G401.6 (cell line): Measurements from ENCODE around the gene CRYL1.

Experiments used
- FAIRE-seq: peaks from 2 replicates; lab custom pipeline; 2012; peaks lifted over from hg19 to GRCh38; lab: Jason Lieb, UNC

CRYL1 gene

GRCh38 chr13:20525601-20526544 lies at the start of gene CRYL1:
CRYL1 (minus strand) TSS chr13:20525857; CDS start chr13:20525794, 63 bp downstream.
- no peak for FAIRE-seq

- FAIRE-seq: no peak
Measured at GRCh38 chr13:20573636-20574035, 48.0 kb upstream of the CRYL1 start.

- no peak for FAIRE-seq
Measured at GRCh38 chr13:20573186-20573585, 47.5 kb upstream of the CRYL1 start.

GRCh38 chr13:20571676-20572075 lies 46.0 kb upstream of the CRYL1 start:
- no peak for FAIRE-seq

GRCh38 chr13:20570517-20570916 lies 44.9 kb upstream of the CRYL1 start:
- FAIRE-seq: no peak

GRCh38 chr13:20567881-20568528 lies 42.3 kb upstream of the CRYL1 start:
- no peak for FAIRE-seq

- no peak for FAIRE-seq
Measured at GRCh38 chr13:20566898-20567874, 41.5 kb upstream of the CRYL1 start, which contains the start of gene IFT88. IFT88 (plus strand) TSS chr13:20567157; CDS start chr13:20574386, 7,229 bp downstream.

GRCh38 chr13:20566468-20566897 lies 40.8 kb upstream of the CRYL1 start:
- no peak for FAIRE-seq

GRCh38 chr13:20565115-20565736 lies 39.6 kb upstream of the CRYL1 start:
- FAIRE-seq: no peak

GRCh38 chr13:20561741-20562140 lies 36.1 kb upstream of the CRYL1 start:
- no peak for FAIRE-seq

GRCh38 chr13:20559659-20560356 lies 34.2 kb upstream of the CRYL1 start:
- FAIRE-seq: no peak

- no peak for FAIRE-seq
Measured at GRCh38 chr13:20558982-20559381, 33.3 kb upstream of the CRYL1 start.

GRCh38 chr13:20553311-20553710 lies 27.7 kb upstream of the CRYL1 start:
- no peak for FAIRE-seq

GRCh38 chr13:20550799-20551198 lies 25.1 kb upstream of the CRYL1 start:
- FAIRE-seq: no peak

GRCh38 chr13:20547479-20547908 lies 21.8 kb upstream of the CRYL1 start:
- FAIRE-seq: no peak

- no peak for FAIRE-seq
Measured at GRCh38 chr13:20546556-20546955, 20.9 kb upstream of the CRYL1 start.

GRCh38 chr13:20544201-20544923 lies 18.7 kb upstream of the CRYL1 start:
- no peak for FAIRE-seq

GRCh38 chr13:20536992-20537391 lies 11.3 kb upstream of the CRYL1 start:
- peak; percentile 86 for FAIRE-seq

GRCh38 chr13:20534038-20534608 lies 8.5 kb upstream of the CRYL1 start:
- no peak for FAIRE-seq

- FAIRE-seq: no peak
Measured at GRCh38 chr13:20528452-20528851, 2.8 kb upstream of the CRYL1 start.
